ENCODE measurements around the gene TSHR. TPM values are rescaled to one million over a fixed set of nuclear protein-coding genes. Genes with fewer than 3 reads are reported as not detected.
"Not testable (repeated sequence)": the region's sequence is repeated elsewhere in the genome, so short reads cannot be mapped to it uniquely, and the experiment has no call there.

The TSHR gene
- under 1 TPM in 1 of 2 donors, not detected in 1; 0.02 TPM for polyA plus RNA-seq

DNA sequence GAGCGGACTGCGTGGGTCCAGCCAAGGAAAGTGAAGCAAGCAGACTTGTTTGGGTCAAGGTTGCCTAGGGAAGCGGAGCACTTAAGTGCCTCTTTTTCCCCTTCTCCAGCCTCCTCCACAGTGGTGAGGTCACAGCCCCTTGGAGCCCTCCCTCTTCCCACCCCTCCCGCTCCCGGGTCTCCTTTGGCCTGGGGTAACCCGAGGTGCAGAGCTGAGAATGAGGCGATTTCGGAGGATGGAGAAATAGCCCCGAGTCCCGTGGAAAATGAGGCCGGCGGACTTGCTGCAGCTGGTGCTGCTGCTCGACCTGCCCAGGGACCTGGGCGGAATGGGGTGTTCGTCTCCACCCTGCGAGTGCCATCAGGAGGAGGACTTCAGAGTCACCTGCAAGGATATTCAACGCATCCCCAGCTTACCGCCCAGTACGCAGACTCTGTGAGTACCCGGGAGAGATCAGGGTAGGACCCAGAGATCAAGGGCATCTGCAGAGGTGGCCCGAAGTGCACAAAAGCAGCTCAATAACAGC, at the start of gene TSHR:
TSS of gene TSHR (plus strand) at position 206 of the 526 bp plus-strand sequence. CDS start at position 266, 60 bp downstream.
- H3K27me3 ChIP-seq (ENCODE audit: control insufficient read depth in 1 of 2, insufficient read depth in 2 of 2, low read length in 2 of 2), result no peaks in the 10 kb centered on the region
- H3K4me1 ChIP-seq (ENCODE audit: control insufficient read depth in 2 of 2, insufficient read depth in 2 of 2, low read length in 1 of 2), result peaks cover 0 to 5% of the 10 kb centered on the region in 2 donors
- H3K36me3 ChIP-seq (ENCODE audit: control insufficient read depth in 2 of 2, insufficient read depth in 2 of 2, low read length in 1 of 2), result no peaks in the 10 kb centered on the region
- no peak within 1 kb of the TSS for H3K27ac ChIP-seq (ENCODE audit: low read depth in 2 of 2, low read length in 1 of 2)
- H3K9me3 ChIP-seq (ENCODE audit: control insufficient read depth in 2 of 2, insufficient read depth in 1 of 2, low read depth in 1 of 2, low read length in 1 of 2), result no peaks in the 10 kb centered on the region
- H3K4me3 ChIP-seq (ENCODE audit: low read depth in 1 of 2, low read length in 2 of 2), result peak within 1 kb of the TSS; percentile 42 to 45
- 27 to 35% methylated on average over 20 to 21 of the region's 21 CpGs for WGBS, 2 donors

DNA sequence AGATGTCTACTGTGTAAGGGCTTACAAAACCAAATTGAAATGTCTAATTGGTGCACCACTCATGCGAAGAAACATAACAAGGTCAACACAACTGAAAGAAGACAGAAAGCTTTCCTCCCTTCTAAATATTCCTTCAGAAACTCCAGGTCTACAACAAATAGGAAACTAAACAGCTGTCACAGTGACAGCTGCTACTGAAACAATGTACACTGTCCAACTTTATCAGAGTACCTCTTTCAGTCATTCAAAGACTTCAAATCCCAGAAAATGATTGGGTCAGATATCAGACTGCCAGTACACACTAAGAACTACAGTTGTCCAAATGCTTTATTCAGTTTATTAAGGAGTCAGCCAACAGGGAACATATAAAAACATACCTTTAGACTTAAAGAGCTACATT, 49.1 kb upstream of the TSHR start:
- no peaks in the 10 kb centered on the region for H3K9me3 ChIP-seq (ENCODE audit: control insufficient read depth in 2 of 2, insufficient read depth in 1 of 2, low read depth in 1 of 2, low read length in 1 of 2)
- H3K27ac ChIP-seq (ENCODE audit: low read depth in 2 of 2, low read length in 1 of 2), result no peak overlapping the region
- WGBS, 2 donors, result 0 to 42% methylated on average over 1 of the region's 1 CpG

DNA sequence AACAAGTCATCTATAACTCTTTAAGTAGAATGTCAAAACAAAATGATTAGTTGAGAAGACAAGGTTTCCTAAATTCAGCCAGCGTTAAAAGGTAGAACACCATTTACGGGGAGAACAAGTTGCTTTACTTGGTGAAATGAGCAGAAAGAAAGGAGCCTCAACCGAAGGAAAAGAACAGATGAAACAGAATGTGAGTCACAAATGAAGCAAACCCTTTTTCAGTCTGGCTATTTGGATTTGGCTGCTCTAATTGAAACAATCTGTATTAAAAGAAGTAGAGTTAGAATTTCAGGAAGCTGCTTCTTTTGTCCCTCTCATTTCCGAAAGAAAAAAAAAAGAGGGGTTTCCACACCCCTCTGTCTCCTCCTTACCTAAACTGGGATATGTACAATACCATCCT, 48.5 kb upstream of the TSHR start:
- Histone ChIP-seq H3K4me1 (ENCODE audit: control insufficient read depth in 2 of 2, insufficient read depth in 2 of 2, low read length in 1 of 2) (no peaks in the 10 kb centered on the region), H3K27me3 (ENCODE audit: control insufficient read depth in 1 of 2, insufficient read depth in 2 of 2, low read length in 2 of 2) (no peaks in the 10 kb centered on the region), H3K36me3 (ENCODE audit: control insufficient read depth in 2 of 2, insufficient read depth in 2 of 2, low read length in 1 of 2) (no peaks in the 10 kb centered on the region), H3K4me3 (ENCODE audit: low read depth in 1 of 2, low read length in 2 of 2) (no peak overlapping the region), H3K27ac (ENCODE audit: low read depth in 2 of 2, low read length in 1 of 2) (no peak overlapping the region), H3K9me3 (ENCODE audit: control insufficient read depth in 2 of 2, insufficient read depth in 1 of 2, low read depth in 1 of 2, low read length in 1 of 2) (no peaks in the 10 kb centered on the region)
- 89 to 93% methylated on average over 4 of the region's 4 CpGs for WGBS, 2 donors

More for the DNA sequence above, 49.1 kb upstream of the TSHR start:
- Histone ChIP-seq H3K4me3 (ENCODE audit: low read depth in 1 of 2, low read length in 2 of 2) (no peak overlapping the region), H3K27me3 (ENCODE audit: control insufficient read depth in 1 of 2, insufficient read depth in 2 of 2, low read length in 2 of 2) (no peaks in the 10 kb centered on the region), H3K4me1 (ENCODE audit: control insufficient read depth in 2 of 2, insufficient read depth in 2 of 2, low read length in 1 of 2) (no peaks in the 10 kb centered on the region), H3K36me3 (ENCODE audit: control insufficient read depth in 2 of 2, insufficient read depth in 2 of 2, low read length in 1 of 2) (no peaks in the 10 kb centered on the region)

DNA sequence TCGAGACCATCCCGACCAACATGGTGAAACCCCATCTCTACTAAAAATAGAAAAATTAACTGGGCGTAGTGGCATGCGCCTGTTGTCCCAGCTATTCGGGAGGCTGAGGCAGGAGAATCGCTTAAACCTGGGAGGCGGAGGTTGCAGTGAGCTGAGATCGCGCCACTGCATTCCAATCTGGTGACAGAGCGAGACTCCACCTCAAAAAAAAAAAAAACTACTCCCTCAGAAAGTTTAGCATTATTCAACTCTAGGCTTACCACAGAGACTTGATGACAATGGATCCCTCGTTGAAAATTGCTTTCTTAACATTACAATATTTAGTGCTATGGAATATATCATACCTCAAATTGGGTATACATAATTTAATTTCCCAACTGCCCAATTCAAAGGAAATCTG, 43.4 kb upstream of the TSHR start:
- WGBS, 2 donors, result 96 to 98% methylated on average over 11 of the region's 11 CpGs
- H3K27ac ChIP-seq (ENCODE audit: low read depth in 2 of 2, low read length in 1 of 2); H3K4me3 ChIP-seq (ENCODE audit: low read depth in 1 of 2, low read length in 2 of 2); H3K9me3 ChIP-seq (ENCODE audit: control insufficient read depth in 2 of 2, insufficient read depth in 1 of 2, low read depth in 1 of 2, low read length in 1 of 2); H3K4me1 ChIP-seq (ENCODE audit: control insufficient read depth in 2 of 2, insufficient read depth in 2 of 2, low read length in 1 of 2); H3K36me3 ChIP-seq (ENCODE audit: control insufficient read depth in 2 of 2, insufficient read depth in 2 of 2, low read length in 1 of 2); H3K27me3 ChIP-seq (ENCODE audit: control insufficient read depth in 1 of 2, insufficient read depth in 2 of 2, low read length in 2 of 2): not testable (repeated sequence)

DNA sequence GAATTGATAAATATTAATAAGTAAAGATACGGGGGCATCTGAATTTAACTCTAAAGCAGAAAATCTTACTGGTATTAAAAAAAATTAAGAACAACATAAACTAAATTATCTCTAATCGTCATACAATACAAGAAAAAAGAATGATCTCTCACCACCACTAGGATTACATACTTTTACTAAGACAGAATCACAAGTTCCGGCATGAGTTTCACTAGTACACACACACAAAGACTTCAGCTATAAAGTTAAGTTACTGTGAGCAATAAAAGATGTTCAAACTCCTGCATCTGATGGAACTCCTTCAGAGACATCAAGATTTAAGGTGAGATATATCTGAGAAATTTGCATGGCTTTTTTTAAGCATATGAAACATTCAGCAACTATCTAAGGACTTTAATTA, 35.8 kb upstream of the TSHR start:
- H3K4me1 ChIP-seq (ENCODE audit: control insufficient read depth in 2 of 2, insufficient read depth in 2 of 2, low read length in 1 of 2), result no peaks in the 10 kb centered on the region
- H3K9me3 ChIP-seq (ENCODE audit: control insufficient read depth in 2 of 2, insufficient read depth in 1 of 2, low read depth in 1 of 2, low read length in 1 of 2), result no peaks in the 10 kb centered on the region
- no peak overlapping the region for H3K4me3 ChIP-seq (ENCODE audit: low read depth in 1 of 2, low read length in 2 of 2)
- no peak overlapping the region for H3K27ac ChIP-seq (ENCODE audit: low read depth in 2 of 2, low read length in 1 of 2)
- H3K36me3 ChIP-seq (ENCODE audit: control insufficient read depth in 2 of 2, insufficient read depth in 2 of 2, low read length in 1 of 2), result peaks cover 0 to 6% of the 10 kb centered on the region in 2 donors
- 83 to 86% methylated on average over 3 of the region's 3 CpGs for WGBS, 2 donors
- no peaks in the 10 kb centered on the region for H3K27me3 ChIP-seq (ENCODE audit: control insufficient read depth in 1 of 2, insufficient read depth in 2 of 2, low read length in 2 of 2)

DNA sequence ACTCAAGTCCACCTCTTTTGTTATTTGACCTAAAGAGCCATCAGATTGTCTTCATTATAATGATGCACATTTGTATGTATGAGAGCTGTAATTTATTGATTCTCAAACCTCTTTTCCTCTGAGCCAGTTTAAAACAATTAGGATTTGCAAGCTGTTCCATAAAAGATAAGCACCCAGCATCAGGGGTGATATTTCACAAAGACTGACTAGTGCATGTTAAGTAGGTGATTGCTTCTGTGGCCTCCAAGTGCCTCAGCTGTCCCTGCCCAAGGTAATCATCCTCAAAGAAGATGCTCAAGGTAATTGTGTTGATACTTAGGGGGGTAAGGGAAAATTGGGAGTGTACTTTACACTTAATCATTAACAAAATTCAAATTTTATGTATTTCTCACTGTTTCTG, 32.1 kb upstream of the TSHR start:
- no peaks in the 10 kb centered on the region for H3K27me3 ChIP-seq (ENCODE audit: control insufficient read depth in 1 of 2, insufficient read depth in 2 of 2, low read length in 2 of 2)
- H3K4me3 ChIP-seq (ENCODE audit: low read depth in 1 of 2, low read length in 2 of 2), result no peak overlapping the region
- H3K9me3 ChIP-seq (ENCODE audit: control insufficient read depth in 2 of 2, insufficient read depth in 1 of 2, low read depth in 1 of 2, low read length in 1 of 2), result no peaks in the 10 kb centered on the region
- no peak overlapping the region for H3K27ac ChIP-seq (ENCODE audit: low read depth in 2 of 2, low read length in 1 of 2)
- H3K36me3 ChIP-seq (ENCODE audit: control insufficient read depth in 2 of 2, insufficient read depth in 2 of 2, low read length in 1 of 2), result no peaks in the 10 kb centered on the region
- no peaks in the 10 kb centered on the region for H3K4me1 ChIP-seq (ENCODE audit: control insufficient read depth in 2 of 2, insufficient read depth in 2 of 2, low read length in 1 of 2)

DNA sequence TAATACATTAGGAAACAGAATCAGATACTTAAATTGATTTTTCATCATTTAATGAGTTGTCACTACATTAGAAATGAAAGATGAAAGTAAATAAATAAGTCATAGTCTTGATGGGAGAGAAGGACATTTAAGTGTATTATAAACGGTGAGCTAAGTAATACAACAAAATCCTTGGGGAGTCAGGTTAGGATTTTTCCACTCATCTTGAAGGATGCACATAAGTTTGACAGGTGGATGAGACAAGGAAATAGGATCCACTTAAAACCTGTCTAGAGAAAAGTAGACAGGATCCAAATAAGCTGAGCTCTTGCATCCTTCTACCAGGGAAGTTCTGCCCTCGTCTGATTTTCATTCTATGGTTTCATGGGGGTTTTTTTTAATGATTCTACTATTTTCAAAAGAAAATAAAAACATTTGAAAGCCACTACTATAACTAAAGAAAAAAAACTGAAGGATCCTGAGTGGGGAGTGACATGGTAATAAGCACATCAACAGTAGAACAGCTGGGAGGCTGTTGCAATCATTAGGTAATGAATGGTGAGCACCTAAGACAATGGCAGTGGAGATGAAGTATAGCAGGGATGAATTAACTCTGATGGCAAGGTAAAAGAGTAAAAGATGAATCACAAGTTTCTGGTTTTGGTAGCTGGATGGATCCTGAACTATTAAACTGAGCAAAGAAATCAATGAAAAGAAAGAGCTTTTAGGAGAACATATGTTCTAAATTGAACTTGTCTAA, 30.9 kb upstream of the TSHR start:
- no peaks in the 10 kb centered on the region for H3K27me3 ChIP-seq (ENCODE audit: control insufficient read depth in 1 of 2, insufficient read depth in 2 of 2, low read length in 2 of 2)
- 83 to 88% methylated on average over 2 of the region's 2 CpGs for WGBS, 2 donors
- no peaks in the 10 kb centered on the region for H3K9me3 ChIP-seq (ENCODE audit: control insufficient read depth in 2 of 2, insufficient read depth in 1 of 2, low read depth in 1 of 2, low read length in 1 of 2)
- H3K4me1 ChIP-seq (ENCODE audit: control insufficient read depth in 2 of 2, insufficient read depth in 2 of 2, low read length in 1 of 2), result no peaks in the 10 kb centered on the region
- H3K4me3 ChIP-seq (ENCODE audit: low read depth in 1 of 2, low read length in 2 of 2), result no peak overlapping the region
- H3K36me3 ChIP-seq (ENCODE audit: control insufficient read depth in 2 of 2, insufficient read depth in 2 of 2, low read length in 1 of 2), result no peaks in the 10 kb centered on the region
- H3K27ac ChIP-seq (ENCODE audit: low read depth in 2 of 2, low read length in 1 of 2), result no peak overlapping the region

DNA sequence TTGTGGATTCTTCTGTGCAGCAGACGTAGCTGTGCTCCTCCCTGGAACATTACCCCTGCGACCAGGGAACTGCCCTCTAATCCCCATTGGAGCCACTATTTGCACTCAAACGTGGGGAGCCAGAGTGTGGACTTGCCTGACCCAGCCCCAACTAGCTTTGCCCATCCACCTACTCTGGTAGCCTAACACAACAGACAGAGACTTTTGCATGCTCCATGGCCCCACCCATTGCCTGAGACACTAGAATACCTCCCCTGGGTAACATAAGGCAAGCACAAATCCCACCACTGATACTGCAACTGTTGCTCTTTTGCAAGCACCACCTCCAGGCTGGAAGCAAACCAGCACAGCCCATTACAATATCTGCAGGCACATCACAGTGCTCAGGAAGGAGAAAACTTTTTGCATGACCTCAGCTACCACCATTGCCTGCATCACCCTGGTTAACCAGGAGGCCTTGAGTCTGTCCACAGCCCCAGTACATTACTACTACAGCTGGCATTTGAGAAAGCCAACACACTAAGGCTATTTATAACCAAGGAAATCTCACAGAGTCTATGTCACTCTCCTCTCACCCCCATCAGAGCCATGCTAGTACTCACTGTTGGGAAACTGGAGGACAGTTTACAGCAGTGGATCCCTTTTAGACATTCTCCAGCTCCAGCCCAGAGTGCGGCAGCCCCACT, 28.9 kb upstream of the TSHR start:
- no peaks in the 10 kb centered on the region for H3K9me3 ChIP-seq (ENCODE audit: control insufficient read depth in 2 of 2, insufficient read depth in 1 of 2, low read depth in 1 of 2, low read length in 1 of 2)
- H3K4me1 ChIP-seq (ENCODE audit: control insufficient read depth in 2 of 2, insufficient read depth in 2 of 2, low read length in 1 of 2), result no peaks in the 10 kb centered on the region
- H3K4me3 ChIP-seq (ENCODE audit: low read depth in 1 of 2, low read length in 2 of 2), result no peak overlapping the region
- H3K27me3 ChIP-seq (ENCODE audit: control insufficient read depth in 1 of 2, insufficient read depth in 2 of 2, low read length in 2 of 2), result no peaks in the 10 kb centered on the region
- no peak overlapping the region for H3K27ac ChIP-seq (ENCODE audit: low read depth in 2 of 2, low read length in 1 of 2)
- 82 to 88% methylated on average over 4 of the region's 4 CpGs for WGBS, 2 donors
- no peaks in the 10 kb centered on the region for H3K36me3 ChIP-seq (ENCODE audit: control insufficient read depth in 2 of 2, insufficient read depth in 2 of 2, low read length in 1 of 2)

DNA sequence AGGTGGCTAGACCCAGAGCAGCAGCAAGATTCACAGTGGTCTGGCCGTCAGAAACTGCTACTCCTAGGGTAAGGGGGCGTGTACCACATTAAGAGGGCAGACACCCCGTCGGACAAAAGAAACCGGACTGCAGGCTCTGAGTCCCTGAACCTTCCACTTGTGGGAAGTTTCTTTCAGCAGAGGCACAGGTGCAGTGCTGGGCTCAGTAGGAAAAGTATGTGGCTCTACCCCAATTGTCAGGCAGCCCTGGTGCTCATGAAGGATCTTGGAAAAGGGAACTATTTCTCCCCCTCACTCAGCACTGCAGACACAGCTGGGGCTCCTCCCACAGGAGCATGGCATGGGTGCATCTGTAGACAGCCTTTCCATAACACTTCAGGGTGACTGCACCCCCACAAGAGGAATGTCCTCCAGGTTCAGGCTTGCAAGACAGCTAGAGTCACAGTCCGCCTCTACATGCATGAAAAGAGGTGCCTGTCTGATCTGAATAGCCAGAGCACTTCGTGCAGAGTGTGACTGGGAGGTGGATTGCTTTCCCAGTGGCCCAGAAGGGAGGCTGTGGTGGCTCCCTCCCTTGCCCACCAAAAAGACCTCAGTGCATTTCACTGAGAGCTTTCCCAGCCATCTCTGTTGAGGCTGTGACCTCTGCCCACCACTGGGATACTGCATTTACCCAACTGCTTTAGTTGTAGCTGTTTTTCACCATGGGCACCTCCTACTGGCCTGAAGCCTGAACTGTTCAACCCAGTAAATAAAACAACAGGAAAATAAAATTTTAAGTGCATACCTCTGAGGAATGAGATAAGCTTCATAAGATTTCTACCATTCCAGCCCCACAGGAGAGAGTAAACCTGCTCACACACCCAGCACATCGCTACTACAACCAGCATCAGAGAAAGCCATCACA, 28.1 kb upstream of the TSHR start:
- Histone ChIP-seq H3K9me3 (ENCODE audit: control insufficient read depth in 2 of 2, insufficient read depth in 1 of 2, low read depth in 1 of 2, low read length in 1 of 2) (no peaks in the 10 kb centered on the region), H3K4me3 (ENCODE audit: low read depth in 1 of 2, low read length in 2 of 2) (no peak overlapping the region), H3K4me1 (ENCODE audit: control insufficient read depth in 2 of 2, insufficient read depth in 2 of 2, low read length in 1 of 2) (no peaks in the 10 kb centered on the region), H3K36me3 (ENCODE audit: control insufficient read depth in 2 of 2, insufficient read depth in 2 of 2, low read length in 1 of 2) (no peaks in the 10 kb centered on the region), H3K27me3 (ENCODE audit: control insufficient read depth in 1 of 2, insufficient read depth in 2 of 2, low read length in 2 of 2) (no peaks in the 10 kb centered on the region), H3K27ac (ENCODE audit: low read depth in 2 of 2, low read length in 1 of 2) (no peak overlapping the region)
- 86 to 88% methylated on average over 8 of the region's 8 CpGs for WGBS, 2 donors

Data from esophagus (tissue), 2 donors.